HEK293 (cell line): ENCODE measurements around the gene GRAP2.

ENCODE experiments used
- ZNF174 ChIP-seq: fragments of 450-650 bp; formaldehyde crosslinking; IDR thresholded peaks from 2 replicates; pipeline ENCODE4 v1.5.0; 2017; ENCODE audit warnings: missing biosample characterization, mild to moderate bottlenecking, missing genetic modification characterization
- TF ChIP-seq, protein P1 (sequence below): fragments of 450-650 bp; formaldehyde crosslinking; IDR thresholded peaks from 2 replicates; pipeline ENCODE4 v1.5.1; 2016; ENCODE audit warnings: missing biosample characterization, missing genetic modification characterization, low read depth
- TF ChIP-seq, protein P2 (sequence below): fragments of 450-650 bp; formaldehyde crosslinking; IDR thresholded peaks from 2 replicates; pipeline ENCODE4 v1.5.1; 2016; ENCODE audit warnings: missing biosample characterization, missing genetic modification characterization

DNA sequence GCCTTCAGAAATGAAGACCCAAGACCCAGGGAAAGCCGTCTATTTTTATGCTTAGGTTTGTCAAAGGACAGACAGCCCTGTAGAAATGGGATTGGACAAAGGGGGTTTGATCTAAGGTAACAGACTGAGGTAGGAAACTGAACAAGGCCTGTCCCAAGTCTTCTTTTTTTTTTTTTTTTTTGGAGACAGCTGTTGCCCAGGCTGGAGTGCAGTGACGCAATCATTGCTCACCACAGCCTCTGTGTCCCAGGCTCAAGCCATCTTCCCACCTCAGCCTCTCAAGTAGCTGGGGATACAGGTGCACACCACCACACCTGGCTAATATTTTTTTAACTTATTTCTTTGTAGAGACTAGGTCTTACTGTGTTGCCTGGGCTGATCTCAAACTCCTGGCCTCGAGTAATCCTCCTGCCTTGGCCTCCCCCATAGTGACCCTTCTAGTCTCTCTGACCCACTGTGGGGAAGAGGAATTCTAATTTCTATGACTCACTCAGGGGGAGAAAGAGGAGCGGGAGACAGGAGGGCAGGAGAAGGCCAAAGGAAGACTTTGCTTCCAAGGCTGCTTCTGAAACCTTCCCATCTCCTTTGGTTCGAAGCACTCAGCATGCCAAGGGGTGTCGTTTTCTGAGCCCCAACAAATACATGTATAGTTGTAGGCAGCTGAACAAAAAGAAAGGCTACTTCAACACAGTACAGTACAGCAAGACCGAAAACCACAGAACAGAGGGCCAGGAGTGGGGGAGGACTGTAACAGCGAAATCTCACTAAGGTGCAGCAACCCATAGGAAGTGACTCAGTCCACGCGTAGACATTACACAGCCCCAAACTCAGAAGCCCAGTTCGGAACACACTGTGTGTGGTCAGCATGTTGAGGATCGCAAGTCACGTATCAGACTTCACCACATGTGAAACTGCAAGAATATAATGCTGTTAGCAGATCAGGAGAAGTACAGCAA is 60.2 kb downstream of the GRAP2 start:
- TF ChIP-seq, protein P1, sequence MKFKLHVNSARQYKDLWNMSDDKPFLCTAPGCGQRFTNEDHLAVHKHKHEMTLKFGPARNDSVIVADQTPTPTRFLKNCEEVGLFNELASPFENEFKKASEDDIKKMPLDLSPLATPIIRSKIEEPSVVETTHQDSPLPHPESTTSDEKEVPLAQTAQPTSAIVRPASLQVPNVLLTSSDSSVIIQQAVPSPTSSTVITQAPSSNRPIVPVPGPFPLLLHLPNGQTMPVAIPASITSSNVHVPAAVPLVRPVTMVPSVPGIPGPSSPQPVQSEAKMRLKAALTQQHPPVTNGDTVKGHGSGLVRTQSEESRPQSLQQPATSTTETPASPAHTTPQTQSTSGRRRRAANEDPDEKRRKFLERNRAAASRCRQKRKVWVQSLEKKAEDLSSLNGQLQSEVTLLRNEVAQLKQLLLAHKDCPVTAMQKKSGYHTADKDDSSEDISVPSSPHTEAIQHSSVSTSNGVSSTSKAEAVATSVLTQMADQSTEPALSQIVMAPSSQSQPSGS: no peak
- TF ChIP-seq, protein P2, sequence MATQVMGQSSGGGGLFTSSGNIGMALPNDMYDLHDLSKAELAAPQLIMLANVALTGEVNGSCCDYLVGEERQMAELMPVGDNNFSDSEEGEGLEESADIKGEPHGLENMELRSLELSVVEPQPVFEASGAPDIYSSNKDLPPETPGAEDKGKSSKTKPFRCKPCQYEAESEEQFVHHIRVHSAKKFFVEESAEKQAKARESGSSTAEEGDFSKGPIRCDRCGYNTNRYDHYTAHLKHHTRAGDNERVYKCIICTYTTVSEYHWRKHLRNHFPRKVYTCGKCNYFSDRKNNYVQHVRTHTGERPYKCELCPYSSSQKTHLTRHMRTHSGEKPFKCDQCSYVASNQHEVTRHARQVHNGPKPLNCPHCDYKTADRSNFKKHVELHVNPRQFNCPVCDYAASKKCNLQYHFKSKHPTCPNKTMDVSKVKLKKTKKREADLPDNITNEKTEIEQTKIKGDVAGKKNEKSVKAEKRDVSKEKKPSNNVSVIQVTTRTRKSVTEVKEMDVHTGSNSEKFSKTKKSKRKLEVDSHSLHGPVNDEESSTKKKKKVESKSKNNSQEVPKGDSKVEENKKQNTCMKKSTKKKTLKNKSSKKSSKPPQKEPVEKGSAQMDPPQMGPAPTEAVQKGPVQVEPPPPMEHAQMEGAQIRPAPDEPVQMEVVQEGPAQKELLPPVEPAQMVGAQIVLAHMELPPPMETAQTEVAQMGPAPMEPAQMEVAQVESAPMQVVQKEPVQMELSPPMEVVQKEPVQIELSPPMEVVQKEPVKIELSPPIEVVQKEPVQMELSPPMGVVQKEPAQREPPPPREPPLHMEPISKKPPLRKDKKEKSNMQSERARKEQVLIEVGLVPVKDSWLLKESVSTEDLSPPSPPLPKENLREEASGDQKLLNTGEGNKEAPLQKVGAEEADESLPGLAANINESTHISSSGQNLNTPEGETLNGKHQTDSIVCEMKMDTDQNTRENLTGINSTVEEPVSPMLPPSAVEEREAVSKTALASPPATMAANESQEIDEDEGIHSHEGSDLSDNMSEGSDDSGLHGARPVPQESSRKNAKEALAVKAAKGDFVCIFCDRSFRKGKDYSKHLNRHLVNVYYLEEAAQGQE (tag by site-specific recombination): no peak
- no peak for TF ChIP-seq ZNF174
